OCI-LY1 (cell line): ENCODE measurements around the gene PCK1.

ENCODE experiments used
- H2AFZ ChIP-seq: fragments of 200-600 bp; sonication (generic), shearing (Covaris generic); 2 replicates; pipeline ENCODE4 v1.6.0; 2014; ENCODE audit warnings: antibody characterized with exemption, mild to moderate bottlenecking, low read length
- H3F3A ChIP-seq: fragments of 200-600 bp; sonication (generic), shearing (Covaris generic); 2 replicates; pipeline ENCODE4 v1.6.0; 2014; ENCODE audit warnings: mild to moderate bottlenecking, antibody characterized with exemption, low read length, moderate library complexity; ENCODE audit not compliant: insufficient read depth
- H3K27ac ChIP-seq: fragments of 200-600 bp; sonication (generic); 2 replicates; pipeline ENCODE4 v1.5.1; 2014; ENCODE audit warnings: low read length, mixed run types, mild to moderate bottlenecking, low read depth; ENCODE audit not compliant: poor library complexity, severe bottlenecking
- H3K27me3 ChIP-seq: fragments of 200-600 bp; sonication (generic); 2 replicates; pipeline ENCODE4 v1.6.0; 2014; ENCODE audit warnings: antibody characterized with exemption, mild to moderate bottlenecking, low read length, moderate library complexity; ENCODE audit not compliant: insufficient read depth
- H3K36me3 ChIP-seq: fragments of 200-600 bp; sonication (generic); 2 replicates; pipeline ENCODE4 v1.6.1; 2014; ENCODE audit warnings: mild to moderate bottlenecking, antibody characterized with exemption, low read length, moderate library complexity, mixed read lengths; ENCODE audit not compliant: insufficient read depth
- H3K4me1 ChIP-seq: fragments of 200-600 bp; sonication (generic); 2 replicates; pipeline ENCODE4 v1.5.1; 2014; ENCODE audit warnings: mild to moderate bottlenecking, low read length, moderate library complexity; ENCODE audit not compliant: insufficient read depth, severe bottlenecking
- H3K4me2 ChIP-seq: fragments of 200-600 bp; sonication (generic), shearing (Covaris generic); 2 replicates; pipeline ENCODE4 v1.6.1; 2014; ENCODE audit warnings: low read length
- H3K4me3 ChIP-seq: fragments of 200-600 bp; sonication (generic); 2 replicates; pipeline ENCODE4 v1.5.1; 2014; ENCODE audit warnings: low read length, low read depth, mild to moderate bottlenecking, mixed read lengths; ENCODE audit not compliant: poor library complexity, severe bottlenecking
- H3K79me2 ChIP-seq: fragments of 200-600 bp; shearing (Covaris generic); 2 replicates; pipeline ENCODE4 v1.6.1; 2016; ENCODE audit warnings: mixed run types, low read length, mixed read lengths; ENCODE audit not compliant: insufficient read depth
- H3K9ac ChIP-seq: fragments of 200-600 bp; sonication (generic), shearing (Covaris generic); 2 replicates; pipeline ENCODE4 v1.6.1; 2014; ENCODE audit warnings: mild to moderate bottlenecking, low read length, mixed read lengths
- H3K9me2 ChIP-seq: fragments of 200-600 bp; sonication (generic), shearing (Covaris generic); 2 replicates; pipeline ENCODE4 v1.6.1; 2014; ENCODE audit warnings: low read depth, mild to moderate bottlenecking, low read length, mixed read lengths
- H3K9me3 ChIP-seq: fragments of 200-600 bp; shearing (Covaris generic); 2 replicates; pipeline ENCODE4 v1.6.1; 2014; ENCODE audit warnings: low read length, mixed read lengths
- H4K20me1 ChIP-seq: fragments of 200-600 bp; sonication (generic), shearing (Covaris generic); 2 replicates; pipeline ENCODE4 v1.6.0; 2016; ENCODE audit warnings: mild to moderate bottlenecking, low read length; ENCODE audit not compliant: insufficient read depth
- CTCF ChIP-seq: fragments of 200-600 bp; sonication (generic), shearing (Covaris generic); IDR thresholded peaks from 2 replicates; pipeline ENCODE4 v1.5.1; 2017; ENCODE audit warnings: mild to moderate bottlenecking, antibody characterized with exemption, low read length, moderate library complexity, mixed read lengths
- EZH2 ChIP-seq: fragments of 200-600 bp; sonication (generic), shearing (Covaris generic); IDR thresholded peaks from 2 replicates; pipeline ENCODE4 v1.8.0; 2017; ENCODE audit warnings: borderline replicate concordance, mixed run types, mild to moderate bottlenecking, antibody characterized with exemption, low read length, moderate library complexity, mixed read lengths

The PCK1 gene

GRCh38 chr20:57612436-57612835 lies 51.5 kb downstream of the PCK1 start:
- H4K20me1 ChIP-seq = no peaks in the 10 kb centered on the region
- no peaks in the 10 kb centered on the region for H3K9me2 ChIP-seq
- TF ChIP-seq EZH2 (no peak), CTCF (no peak)
- H3K79me2 ChIP-seq = no peaks in the 10 kb centered on the region
- peaks cover 21% of the 10 kb centered on the region for H3K27me3 ChIP-seq
- H2AFZ ChIP-seq = no peak overlapping the region
- no peak overlapping the region for H3K27ac ChIP-seq
- no peaks in the 10 kb centered on the region for H3K36me3 ChIP-seq
- no peaks in the 10 kb centered on the region for H3K4me1 ChIP-seq
- H3F3A ChIP-seq = no peaks in the 10 kb centered on the region
- no peak overlapping the region for H3K4me3 ChIP-seq
- H3K9me3 ChIP-seq = no peaks in the 10 kb centered on the region
- no peak overlapping the region for H3K4me2 ChIP-seq
- no peak overlapping the region for H3K9ac ChIP-seq

- Histone ChIP-seq H4K20me1 (no peaks in the 10 kb centered on the region), H3K4me1 (no peaks in the 10 kb centered on the region), H3K36me3 (no peaks in the 10 kb centered on the region), H3F3A (no peaks in the 10 kb centered on the region), H3K27ac (no peak overlapping the region), H2AFZ (no peak overlapping the region), H3K4me3 (no peak overlapping the region), H3K27me3 (peaks cover 22% of the 10 kb centered on the region), H3K79me2 (no peaks in the 10 kb centered on the region), H3K9me3 (no peaks in the 10 kb centered on the region), H3K4me2 (no peak overlapping the region), H3K9me2 (no peaks in the 10 kb centered on the region), H3K9ac (no peak overlapping the region)
- TF ChIP-seq CTCF (no peak), EZH2 (no peak)
Observed at GRCh38 chr20:57612916-57613315, 52.0 kb downstream of the PCK1 start.

GRCh38 chr20:57613481-57613921 lies 52.6 kb downstream of the PCK1 start:
- H3K27ac ChIP-seq = no peak overlapping the region
- H2AFZ ChIP-seq = no peak overlapping the region
- H3K4me1 ChIP-seq = no peaks in the 10 kb centered on the region
- H3K9me3 ChIP-seq = no peaks in the 10 kb centered on the region
- no peaks in the 10 kb centered on the region for H4K20me1 ChIP-seq
- H3K27me3 ChIP-seq = peaks cover 21% of the 10 kb centered on the region
- TF ChIP-seq CTCF (no peak), EZH2 (no peak)
- H3F3A ChIP-seq = no peaks in the 10 kb centered on the region
- H3K9ac ChIP-seq = no peak overlapping the region
- H3K4me2 ChIP-seq = no peak overlapping the region
- H3K79me2 ChIP-seq = no peaks in the 10 kb centered on the region
- no peak overlapping the region for H3K4me3 ChIP-seq
- no peaks in the 10 kb centered on the region for H3K36me3 ChIP-seq
- no peaks in the 10 kb centered on the region for H3K9me2 ChIP-seq
